ENCODE results near the gene SYNM. TPM values are rescaled to one million over a fixed set of nuclear protein-coding genes. Genes with fewer than 3 reads are reported as not detected.
"Not testable (repeated sequence)": the region's sequence is repeated elsewhere in the genome, so short reads cannot be mapped to it uniquely, and the experiment has no call there.

Gene SYNM
- total and polyA plus RNA-seq, 2 donors from 2014 or later = 4.5 to 23.2 TPM

- Histone ChIP-seq H3K4me3 (ENCODE audit: low read length in 3 of 3) (no peak overlapping the region), H3K9ac (ENCODE audit: low read length in 3 of 3) (no peak overlapping the region), H3K9me3 (ENCODE audit: control insufficient read depth in 2 of 3, insufficient read depth in 1 of 3, low read length in 3 of 3) (no peaks in the 10 kb centered on the region), H3K27ac (ENCODE audit: low read depth in 2 of 2, low read length in 2 of 2) (no peak overlapping the region), H3K4me1 (ENCODE audit: control insufficient read depth in 2 of 3, insufficient read depth in 2 of 3, low read depth in 1 of 3, low read length in 3 of 3) (peaks cover 0 to 4% (median 0%) of the 10 kb centered on the region in 3 donors), H3K36me3 (ENCODE audit: control insufficient read depth in 2 of 3, insufficient read depth in 3 of 3, low read length in 3 of 3) (no peaks in the 10 kb centered on the region), H3K27me3 (ENCODE audit: control insufficient read depth, insufficient read depth, low read length) (peaks cover 5% of the 10 kb centered on the region)
- DNase-seq = peak in 1 of 5 donors; percentile 21
- TF ChIP-seq CTCF (IDR thresholded peaks at IDR 0.05; ENCODE audit: borderline replicate concordance, extremely low read depth, insufficient read depth) = no peak
- no peak for FAIRE-seq
- intact Hi-C loops (cut with DNase I) = no loop called here
These were observed 5.9 kb downstream of the SYNM start for GRCh38 chr15:99110581-99111320.

- H3K27ac ChIP-seq (ENCODE audit: low read depth in 2 of 2, low read length in 2 of 2); H3K4me1 ChIP-seq (ENCODE audit: control insufficient read depth in 2 of 3, insufficient read depth in 2 of 3, low read depth in 1 of 3, low read length in 3 of 3); H3K27me3 ChIP-seq (ENCODE audit: control insufficient read depth, insufficient read depth, low read length); intact Hi-C loops (cut with DNase I); H3K4me3 ChIP-seq (ENCODE audit: low read length in 3 of 3); FAIRE-seq; H3K9ac ChIP-seq (ENCODE audit: low read length in 3 of 3); H3K36me3 ChIP-seq (ENCODE audit: control insufficient read depth in 2 of 3, insufficient read depth in 3 of 3, low read length in 3 of 3); H3K9me3 ChIP-seq (ENCODE audit: control insufficient read depth in 2 of 3, insufficient read depth in 1 of 3, low read length in 3 of 3): not testable (repeated sequence)
- DNase-seq = peak in 1 of 5 donors; percentile 23
These were observed 6.8 kb downstream of the SYNM start for GRCh38 chr15:99111641-99112040.

- no peaks in the 10 kb centered on the region for H3K9me3 ChIP-seq (ENCODE audit: control insufficient read depth in 2 of 3, insufficient read depth in 1 of 3, low read length in 3 of 3)
- intact Hi-C loops (cut with DNase I) = no loop called here
- no peaks in the 10 kb centered on the region for H3K4me1 ChIP-seq (ENCODE audit: control insufficient read depth in 2 of 3, insufficient read depth in 2 of 3, low read depth in 1 of 3, low read length in 3 of 3)
- H3K27ac ChIP-seq (ENCODE audit: low read depth in 2 of 2, low read length in 2 of 2) = no peak overlapping the region
- FAIRE-seq (no peak), DNase-seq (peak in 1 of 5 donors; percentile 48)
- no peaks in the 10 kb centered on the region for H3K36me3 ChIP-seq (ENCODE audit: control insufficient read depth in 2 of 3, insufficient read depth in 3 of 3, low read length in 3 of 3)
- no peak for TF ChIP-seq CTCF (IDR thresholded peaks at IDR 0.05; ENCODE audit: borderline replicate concordance, extremely low read depth, insufficient read depth)
- no peak overlapping the region for H3K9ac ChIP-seq (ENCODE audit: low read length in 3 of 3)
- H3K27me3 ChIP-seq (ENCODE audit: control insufficient read depth, insufficient read depth, low read length) = no peaks in the 10 kb centered on the region
- H3K4me3 ChIP-seq (ENCODE audit: low read length in 3 of 3) = no peak overlapping the region
These were observed 8.8 kb downstream of the SYNM start for GRCh38 chr15:99113547-99114271.

GRCh38 chr15:99114511-99115299 lies 9.8 kb downstream of the SYNM start:
- FAIRE-seq (no peak), DNase-seq (peak in 1 of 5 donors; percentile 55)
- H3K27me3 ChIP-seq (ENCODE audit: control insufficient read depth, insufficient read depth, low read length) = no peaks in the 10 kb centered on the region
- no peaks in the 10 kb centered on the region for H3K9me3 ChIP-seq (ENCODE audit: control insufficient read depth in 2 of 3, insufficient read depth in 1 of 3, low read length in 3 of 3)
- H3K4me1 ChIP-seq (ENCODE audit: control insufficient read depth in 2 of 3, insufficient read depth in 2 of 3, low read depth in 1 of 3, low read length in 3 of 3) = no peaks in the 10 kb centered on the region
- no peak overlapping the region for H3K27ac ChIP-seq (ENCODE audit: low read depth in 2 of 2, low read length in 2 of 2)
- no peak overlapping the region for H3K4me3 ChIP-seq (ENCODE audit: low read length in 3 of 3)
- no peaks in the 10 kb centered on the region for H3K36me3 ChIP-seq (ENCODE audit: control insufficient read depth in 2 of 3, insufficient read depth in 3 of 3, low read length in 3 of 3)
- no peak for TF ChIP-seq CTCF (IDR thresholded peaks at IDR 0.05; ENCODE audit: borderline replicate concordance, extremely low read depth, insufficient read depth)
- intact Hi-C loops (cut with DNase I) = no loop called here
- H3K9ac ChIP-seq (ENCODE audit: low read length in 3 of 3) = no peak overlapping the region

Data from kidney (tissue), 14 donors.